Heart left ventricle (tissue), 16 donors: ENCODE data around the gene PPP1R14C. TPM values are rescaled to one million over a fixed set of nuclear protein-coding genes. Genes with fewer than 3 reads are reported as not detected.

Source experiments
- ATAC-seq, 4 donors: fragments of 200-7000 bp; cut with Tn5 transposase; one replicate each; pipeline ENCODE4 v1.9.1; 2020 to 2022; ENCODE audit warnings: moderate library complexity in 4 of 4, mild to moderate bottlenecking in 3 of 4, moderate number of reproducible peaks in 1 of 4
- DNase-seq, 5 donors: peaks; one replicate each; pipeline ENCODE4 v3.0.0-alpha.2; 2020
- H3K27ac ChIP-seq, 12 donors: fragments of 200-600 bp; sonication (generic) in 4 of 12; one replicate each; pipeline versions ENCODE4 v1.5.0 to v1.8.0; 2016 to 2022; ENCODE audit warnings: mild to moderate bottlenecking in 2 of 12
- H3K27me3 ChIP-seq, 9 donors: fragments of 200-600 bp; sonication (generic) in 2 of 9; one replicate each; pipeline versions ENCODE4 v1.5.1 to v1.8.0; 2016 to 2022; ENCODE audit warnings: mild to moderate bottlenecking in 3 of 9
- H3K36me3 ChIP-seq, 9 donors: fragments of 200-600 bp; sonication (generic) in 2 of 9; one replicate each; pipeline versions ENCODE4 v1.5.0 to v1.8.0; 2018 to 2022; ENCODE audit warnings: mild to moderate bottlenecking in 2 of 9
- H3K4me1 ChIP-seq, 12 donors: fragments of 200-600 bp; sonication (generic) in 4 of 12; one replicate each; pipeline versions ENCODE4 v1.5.0 to v1.8.0; 2016 to 2022; ENCODE audit warnings: mild to moderate bottlenecking in 3 of 12
- H3K4me3 ChIP-seq, 12 donors: fragments of 200-600 bp; sonication (generic) in 4 of 12; one replicate each; pipeline versions ENCODE4 v1.5.0 to v1.8.0; 2017 to 2022; ENCODE audit warnings: mild to moderate bottlenecking in 9 of 12, moderate library complexity in 4 of 12
- H3K9me3 ChIP-seq, 12 donors: fragments of 200-600 bp; sonication (generic) in 4 of 12; one replicate each; pipeline versions ENCODE4 v1.5.0 to v1.8.0; 2016 to 2022; ENCODE audit warnings: mild to moderate bottlenecking in 1 of 12
- POLR2A ChIP-seq, 2 donors: fragments of 450-650 bp; IDR thresholded peaks; one replicate each; pipeline ENCODE4 v1.6.1; 2017; ENCODE audit warnings: antibody characterized with exemption in 2 of 2, mild to moderate bottlenecking in 2 of 2, moderate library complexity in 2 of 2
- WGBS, 4 donors: extraction: QIAGEN DNeasy Blood & Tissue Kit in 2 of 4; methylation state at CpG; one replicate each; pipeline versions ENCODE4 v1.1.5 to v1.1.7; 2013 to 2018; 5-methylcytosine and 5-hydroxymethylcytosine counted together
- intact Hi-C, 10 donors: fragments of 100-400 bp; cut with DNase I; formaldehyde crosslinking; loops; one replicate each; pipeline versions ENCODE4 v1.11.1 to v1.14.2; 2022
- polyA plus RNA-seq, 2 donors: library from polyadenylated mRNA; stranded (reverse); fragments of 200-250 nt; gene quantifications; one replicate each; pipeline ENCODE4 v1.2.3, GENCODE V29; 2013
- total RNA-seq, 9 donors: library from RNA; depleted of rRNA in 2 of 9; stranded (reverse); fragments of >200 nt in 2 of 9; fragmentation: NEBNext Ultra II Directional in 3 of 9; extraction: Animal tissue kit (Norgen Biotek cat#: 25700) in 3 of 9; gene quantifications; one replicate each; pipeline versions ENCODE4 v1.1.0 to v1.2.4, GENCODE V29; 2016 to 2023
- TF ChIP-seq, protein P1 (sequence below), 12 donors: fragments of 200-600 bp; sonication (generic) in 4 of 12; IDR thresholded peaks; one replicate each; pipeline versions ENCODE4 v1.5.0 to v1.8.0; 2018 to 2022; ENCODE audit warnings: antibody characterized with exemption in 12 of 12, mild to moderate bottlenecking in 5 of 12
- donor health status: ischemic (EF 13 %, LVEDD 7.1; RV severe dilation, severe dysfunction).
- donor health status: healthy with polysubstance abuse.
- donor health status: DM: no; HTN: yes; CAD: no.
- donor health status: DM: no; HTN: no; CAD: no.
- donor health status: ischemic (EF 25% LVEDD 6.9; RV normal size, moderate dysfunction).
- donor health status: ischemic (EF 25% LVEDD 5.7; RV mildly dilated, moderate dysfunction).
- donor health status: healthy.
- donor health status: DM: yes; HTN: yes; CAD: no.
- donor health status: ischemic (EF 35%, LVEDD 5.7; RV mildly dilated, moderate dysfunction).
- donor health status: nonischemic (EF 11% LVEDD 7.7; RV severe dilation, severe dysfunction).
- donor health status: DM: yes; HTN: yes; CAD: no.
- donor health status: PGD.
- donor health status: ischemic (EF 29% LVEDD 5.4; RV normal size, mild dysfunction).
- donor health status: nonischemic (EF 23%, LVEDD 6.1; RV moderate dilation, normal function).

The PPP1R14C gene
- total and polyA plus RNA-seq, 11 donors = 41.1 to 143 (median 75.7) TPM

- no peak for ATAC-seq
- WGBS, 4 donors = 91 to 94% (median 91%) methylated on average over 12 of the region's 12 CpGs
- peaks cover 0 to 54% (median 16%) of the 10 kb centered on the region in 12 donors for H3K4me1 ChIP-seq
- no peak for TF ChIP-seq POLR2A (IDR thresholded peaks at IDR 0.05)
- TF ChIP-seq, protein P1, sequence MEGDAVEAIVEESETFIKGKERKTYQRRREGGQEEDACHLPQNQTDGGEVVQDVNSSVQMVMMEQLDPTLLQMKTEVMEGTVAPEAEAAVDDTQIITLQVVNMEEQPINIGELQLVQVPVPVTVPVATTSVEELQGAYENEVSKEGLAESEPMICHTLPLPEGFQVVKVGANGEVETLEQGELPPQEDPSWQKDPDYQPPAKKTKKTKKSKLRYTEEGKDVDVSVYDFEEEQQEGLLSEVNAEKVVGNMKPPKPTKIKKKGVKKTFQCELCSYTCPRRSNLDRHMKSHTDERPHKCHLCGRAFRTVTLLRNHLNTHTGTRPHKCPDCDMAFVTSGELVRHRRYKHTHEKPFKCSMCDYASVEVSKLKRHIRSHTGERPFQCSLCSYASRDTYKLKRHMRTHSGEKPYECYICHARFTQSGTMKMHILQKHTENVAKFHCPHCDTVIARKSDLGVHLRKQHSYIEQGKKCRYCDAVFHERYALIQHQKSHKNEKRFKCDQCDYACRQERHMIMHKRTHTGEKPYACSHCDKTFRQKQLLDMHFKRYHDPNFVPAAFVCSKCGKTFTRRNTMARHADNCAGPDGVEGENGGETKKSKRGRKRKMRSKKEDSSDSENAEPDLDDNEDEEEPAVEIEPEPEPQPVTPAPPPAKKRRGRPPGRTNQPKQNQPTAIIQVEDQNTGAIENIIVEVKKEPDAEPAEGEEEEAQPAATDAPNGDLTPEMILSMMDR (IDR thresholded peaks at IDR 0.05) = no peak
- H3K27me3 ChIP-seq = no peaks in the 10 kb centered on the region
- no peak overlapping the region for H3K27ac ChIP-seq
- DNase-seq = no peak
- no peaks in the 10 kb centered on the region for H3K9me3 ChIP-seq
- no peaks in the 10 kb centered on the region for H3K36me3 ChIP-seq
- no peak overlapping the region for H3K4me3 ChIP-seq
- intact Hi-C loops = loop anchor here in 1 of 10 donors (10.0 kb wide), 1 partner anchor 59 kb away; the partner anchor contains the start of gene PPP1R14C
These were observed 60.5 kb downstream of the PPP1R14C start for GRCh38 chr6:150203378-150203777.

DNA sequence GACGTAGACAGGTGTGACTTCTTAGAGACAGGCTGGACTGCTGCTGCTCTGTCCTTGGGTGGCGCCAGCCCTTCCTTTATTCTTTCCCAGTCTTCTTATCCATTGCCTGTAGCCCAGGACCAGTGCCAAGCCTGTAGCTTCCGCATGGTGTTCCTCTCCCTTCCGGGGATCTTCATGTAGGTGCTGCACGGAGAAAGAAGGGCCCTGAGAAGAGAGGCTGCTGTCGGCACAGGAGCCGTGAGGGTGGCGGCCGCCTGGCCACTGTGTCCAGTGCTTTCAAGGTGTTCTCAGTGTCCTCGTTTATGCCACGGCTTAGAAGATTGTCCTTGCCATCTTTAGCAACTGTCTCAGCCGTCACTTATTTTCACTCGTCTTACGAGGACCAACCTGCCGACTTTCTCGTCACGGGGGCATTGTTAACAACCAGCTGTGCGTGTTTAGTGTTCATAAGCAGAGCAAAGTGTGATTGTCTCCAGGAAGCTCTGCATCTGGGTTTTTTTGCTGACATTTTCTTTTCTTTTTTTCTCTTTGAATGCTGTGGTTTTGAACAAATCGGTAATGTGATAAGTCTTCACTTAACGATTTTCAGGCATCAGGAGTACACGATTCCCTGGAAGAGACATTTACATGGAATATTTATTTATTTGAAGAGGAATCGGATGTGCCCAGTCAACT, 61.2 kb downstream of the PPP1R14C start:
- DNase-seq (no peak), ATAC-seq (no peak)
- intact Hi-C loops = loop anchor here in 1 of 10 donors (10.0 kb wide), 1 partner anchor 59 kb away; the partner anchor contains the start of gene PPP1R14C
- peaks cover 0 to 54% (median 17%) of the 10 kb centered on the region in 12 donors for H3K4me1 ChIP-seq
- no peaks in the 10 kb centered on the region for H3K9me3 ChIP-seq
- H3K27ac ChIP-seq = no peak overlapping the region
- no peak for TF ChIP-seq POLR2A (IDR thresholded peaks at IDR 0.05)
- TF ChIP-seq, protein P1 (IDR thresholded peaks at IDR 0.05) = no peak
- no peaks in the 10 kb centered on the region for H3K27me3 ChIP-seq
- H3K36me3 ChIP-seq = no peaks in the 10 kb centered on the region
- WGBS, 4 donors = 83 to 93% (median 87%) methylated on average over 22 of the region's 22 CpGs
- H3K4me3 ChIP-seq = no peak overlapping the region

- no peaks in the 10 kb centered on the region for H3K27me3 ChIP-seq
- no peak overlapping the region for H3K27ac ChIP-seq
- no peaks in the 10 kb centered on the region for H3K36me3 ChIP-seq
- no peaks in the 10 kb centered on the region for H3K9me3 ChIP-seq
- ATAC-seq = peak; percentile 30 to 58 (median 51)
- WGBS, 4 donors = 29 to 51% (median 41%) methylated on average over 7 to 9 of the region's 9 CpGs
- no peak for TF ChIP-seq POLR2A (IDR thresholded peaks at IDR 0.05)
- TF ChIP-seq, protein P1 (IDR thresholded peaks at IDR 0.05) = no peak
- no peak overlapping the region for H3K4me3 ChIP-seq
- peaks cover 0 to 49% (median 15%) of the 10 kb centered on the region in 12 donors for H3K4me1 ChIP-seq
- intact Hi-C loops = loop anchor here in 1 of 10 donors (10.0 kb wide), 1 partner anchor 60 kb away; the partner anchor contains the start of gene PPP1R14C
- DNase-seq = peak in 3 of 5 donors; percentile 35 to 65 (median 61)
These were observed 62.0 kb downstream of the PPP1R14C start for GRCh38 chr6:150204705-150205472.
